ENCODE data around the gene SLC35E2B. TPM values are rescaled to one million over a fixed set of nuclear protein-coding genes. Genes with fewer than 3 reads are reported as not detected.
"Not testable (repeated sequence)": the region's sequence is repeated elsewhere in the genome, so short reads cannot be mapped to it uniquely, and the experiment has no call there.

Gene SLC35E2B
- total RNA-seq, 3 donors from 2014 or later (not counting 1 experiment from before 2014, with no cell fraction given) = 57.6 to 79.9 (median 61.8) TPM

DNA sequence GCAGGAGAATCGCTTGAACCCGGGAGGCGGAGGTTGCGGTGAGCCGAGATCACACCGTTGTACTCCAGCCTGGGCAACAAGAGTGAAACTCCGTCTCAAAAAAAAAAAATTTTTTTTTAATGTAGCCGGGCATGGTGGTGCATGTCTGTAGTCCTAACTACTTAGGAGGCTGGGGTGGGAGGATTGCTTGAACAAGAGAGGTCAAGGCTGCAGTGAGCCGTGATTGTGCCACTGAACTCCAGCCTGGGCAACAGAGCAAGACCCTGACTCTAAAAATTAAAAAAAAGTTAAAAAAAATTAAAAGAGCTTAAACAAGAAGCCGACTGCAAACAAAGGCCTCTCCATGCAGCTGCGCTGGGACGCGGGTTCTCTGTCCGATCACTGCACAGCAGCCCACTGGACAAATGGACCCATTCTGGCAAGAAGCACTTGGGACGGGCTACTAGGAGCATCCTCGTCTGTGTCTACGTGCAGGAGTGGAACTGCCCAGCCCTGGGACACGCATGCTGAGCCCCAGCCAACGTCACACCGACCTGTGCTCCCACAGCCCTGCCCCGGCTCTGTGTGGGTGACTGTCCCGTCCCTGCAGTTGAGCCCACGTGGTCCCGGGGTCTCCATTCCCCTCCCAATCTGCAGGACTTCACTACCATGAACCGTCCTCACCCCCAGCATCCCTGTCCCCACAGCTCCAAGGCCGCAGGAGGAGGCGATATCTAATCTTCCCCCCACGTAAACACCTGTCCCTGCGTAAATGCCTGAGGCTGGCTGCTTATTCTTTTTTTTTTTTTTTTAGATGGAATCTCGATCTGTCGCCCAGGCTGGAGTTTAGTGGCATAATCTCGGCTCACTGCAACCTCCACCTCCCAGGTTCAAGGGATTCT lies 12.3 kb downstream of the SLC35E2B start:
- ATAC-seq = no peak
- Mint-ChIP-seq H3K36me3 (no peaks in the 10 kb centered on the region), H3K27me3 (ENCODE audit: low read depth in 2 of 2) (no peaks in the 10 kb centered on the region), H3K4me1 (peaks cover 21 to 29% of the 10 kb centered on the region in 2 donors), H3K27ac (no peak overlapping the region), H3K4me3 (no peak overlapping the region), H3K9me3 (no peaks in the 10 kb centered on the region)
- Histone ChIP-seq H3K27ac (ENCODE audit: low read length) (no peak overlapping the region), H3K4me3 (ENCODE audit: low read length) (no peak overlapping the region), H3K27me3 (ENCODE audit: control insufficient read depth, insufficient read depth, low read length) (no peaks in the 10 kb centered on the region), H3K4me1 (ENCODE audit: control insufficient read depth, insufficient read depth, low read length) (peaks cover 26% of the 10 kb centered on the region), H3K36me3 (ENCODE audit: control insufficient read depth, insufficient read depth, low read length) (peaks cover 5% of the 10 kb centered on the region), H3K9me3 (ENCODE audit: control insufficient read depth, insufficient read depth, low read length) (no peaks in the 10 kb centered on the region)
- no peak for DNase-seq
- intact Hi-C loops (cut with micrococcal nuclease) = no loop called here
- 92% methylated on average over 32 of the region's 32 CpGs for WGBS (ENCODE audit: insufficient coverage)
- TF ChIP-seq, protein P1, sequence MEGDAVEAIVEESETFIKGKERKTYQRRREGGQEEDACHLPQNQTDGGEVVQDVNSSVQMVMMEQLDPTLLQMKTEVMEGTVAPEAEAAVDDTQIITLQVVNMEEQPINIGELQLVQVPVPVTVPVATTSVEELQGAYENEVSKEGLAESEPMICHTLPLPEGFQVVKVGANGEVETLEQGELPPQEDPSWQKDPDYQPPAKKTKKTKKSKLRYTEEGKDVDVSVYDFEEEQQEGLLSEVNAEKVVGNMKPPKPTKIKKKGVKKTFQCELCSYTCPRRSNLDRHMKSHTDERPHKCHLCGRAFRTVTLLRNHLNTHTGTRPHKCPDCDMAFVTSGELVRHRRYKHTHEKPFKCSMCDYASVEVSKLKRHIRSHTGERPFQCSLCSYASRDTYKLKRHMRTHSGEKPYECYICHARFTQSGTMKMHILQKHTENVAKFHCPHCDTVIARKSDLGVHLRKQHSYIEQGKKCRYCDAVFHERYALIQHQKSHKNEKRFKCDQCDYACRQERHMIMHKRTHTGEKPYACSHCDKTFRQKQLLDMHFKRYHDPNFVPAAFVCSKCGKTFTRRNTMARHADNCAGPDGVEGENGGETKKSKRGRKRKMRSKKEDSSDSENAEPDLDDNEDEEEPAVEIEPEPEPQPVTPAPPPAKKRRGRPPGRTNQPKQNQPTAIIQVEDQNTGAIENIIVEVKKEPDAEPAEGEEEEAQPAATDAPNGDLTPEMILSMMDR (IDR thresholded peaks at IDR 0.05) = no peak

DNA sequence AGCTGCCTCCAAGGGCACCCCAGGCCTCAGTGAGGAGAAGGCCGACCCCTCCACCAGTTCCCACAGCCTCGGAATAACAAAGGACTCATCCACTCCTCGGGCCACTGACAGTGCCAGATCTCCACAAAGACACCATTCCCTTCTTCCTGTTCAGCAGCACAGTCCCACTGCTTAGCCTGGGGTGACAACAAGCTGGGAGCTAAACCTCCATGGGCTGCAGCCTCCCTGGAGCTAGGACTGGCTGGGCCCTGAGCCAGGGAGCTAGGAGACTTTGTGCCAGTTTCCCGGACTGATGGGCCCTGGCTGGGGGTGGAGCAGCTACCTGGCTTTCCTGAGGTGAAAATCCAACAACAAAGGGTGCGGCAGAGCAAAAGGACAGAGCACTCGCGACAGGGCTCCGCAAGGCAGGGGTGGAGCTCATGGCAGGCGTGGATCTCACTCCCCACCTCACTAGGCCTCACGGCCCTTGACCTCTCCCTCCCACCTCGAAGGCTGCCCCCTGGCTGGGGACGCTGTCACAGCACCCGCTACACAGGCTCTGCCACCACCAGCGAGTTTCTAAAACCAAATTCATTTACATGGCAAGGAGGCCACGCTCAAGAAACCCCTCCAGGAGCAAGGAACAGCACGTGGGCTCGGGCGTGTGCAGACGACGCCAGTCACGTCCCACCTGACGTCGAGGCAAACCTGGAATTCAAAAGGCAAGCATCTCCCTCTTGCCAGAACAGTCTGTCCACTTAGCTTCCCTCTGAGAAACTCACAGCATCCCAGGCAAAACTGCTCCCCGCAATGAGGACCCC lies 13.8 kb downstream of the SLC35E2B start:
- 82% methylated on average over 24 of the region's 24 CpGs for WGBS (ENCODE audit: insufficient coverage)
- Mint-ChIP-seq H3K36me3 (no peaks in the 10 kb centered on the region), H3K9me3 (no peaks in the 10 kb centered on the region), H3K4me1 (peaks cover 21 to 28% of the 10 kb centered on the region in 2 donors), H3K4me3 (peak overlapping the region; percentile 88), H3K27ac (peak overlapping the region; percentile 94 to 95), H3K27me3 (ENCODE audit: low read depth in 2 of 2) (no peaks in the 10 kb centered on the region)
- Histone ChIP-seq H3K4me3 (ENCODE audit: low read length) (no peak overlapping the region), H3K27me3 (ENCODE audit: control insufficient read depth, insufficient read depth, low read length) (no peaks in the 10 kb centered on the region), H3K27ac (ENCODE audit: low read length) (peak overlapping the region; percentile 73), H3K4me1 (ENCODE audit: control insufficient read depth, insufficient read depth, low read length) (peaks cover 28% of the 10 kb centered on the region), H3K36me3 (ENCODE audit: control insufficient read depth, insufficient read depth, low read length) (peaks cover 5% of the 10 kb centered on the region), H3K9me3 (ENCODE audit: control insufficient read depth, insufficient read depth, low read length) (no peaks in the 10 kb centered on the region)
- intact Hi-C loops (cut with micrococcal nuclease) = loop anchor here (10.0 kb wide), 2 partner anchors 64 to 104 kb away; partner anchors contain the start of genes MIB2 and SSU72
- TF ChIP-seq, protein P1 (IDR thresholded peaks at IDR 0.05) = peak; percentile 59
- peak; percentile 71 to 83 (median 75) for ATAC-seq
- peak; percentile 48 to 62 for DNase-seq

DNA sequence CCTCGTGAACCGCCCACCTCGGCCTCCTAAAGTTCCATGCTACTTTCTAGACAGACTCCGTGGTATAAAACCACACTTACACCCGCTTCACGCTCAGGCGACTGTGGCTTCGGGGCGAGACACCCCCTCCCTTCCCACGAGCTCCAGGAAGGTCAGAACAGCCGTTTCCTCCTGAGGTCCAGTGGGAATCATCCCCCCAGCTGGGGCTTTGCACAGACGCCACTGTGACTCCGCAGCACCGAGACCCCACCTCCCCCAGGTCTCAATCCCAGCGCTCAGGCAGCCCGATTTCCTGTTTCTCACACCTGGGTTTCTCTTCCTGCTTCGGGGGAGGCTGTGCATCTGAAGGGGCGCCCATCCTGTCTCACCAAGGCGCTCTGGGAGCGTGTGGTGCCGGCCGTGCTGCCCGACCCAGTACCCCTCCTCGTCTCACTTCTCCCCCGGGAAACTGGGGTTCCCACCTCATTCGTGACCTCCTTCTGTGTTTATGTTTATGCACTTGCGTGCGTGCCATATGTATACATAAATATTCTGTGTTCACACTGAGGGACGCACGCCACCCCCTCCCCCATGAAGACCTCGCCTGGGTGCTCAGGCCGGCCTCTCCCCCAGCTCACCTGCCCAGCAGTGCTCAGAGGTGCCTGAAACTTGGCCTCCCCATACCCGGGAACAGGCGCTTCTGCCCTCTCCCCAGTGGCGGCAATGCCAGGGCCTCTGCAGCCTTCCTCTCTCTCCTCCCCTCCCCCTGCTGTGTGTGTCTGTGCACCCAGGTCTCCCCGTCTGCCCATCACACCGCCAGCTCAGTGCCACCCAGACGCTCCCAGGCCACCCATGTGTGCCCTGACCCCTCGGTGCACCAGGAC lies 14.6 kb downstream of the SLC35E2B start:
- Mint-ChIP-seq H3K27me3 (ENCODE audit: low read depth in 2 of 2) (no peaks in the 10 kb centered on the region), H3K27ac (peak overlapping the region; percentile 94 to 95), H3K4me3 (peak overlapping the region; percentile 88), H3K4me1 (peaks cover 21 to 22% of the 10 kb centered on the region in 2 donors), H3K9me3 (no peaks in the 10 kb centered on the region), H3K36me3 (no peaks in the 10 kb centered on the region)
- DNase-seq (peak; percentile 37 to 78), ATAC-seq (peak; percentile 53 to 68 (median 59))
- peaks cover 28% of the 10 kb centered on the region for H3K4me1 ChIP-seq (ENCODE audit: control insufficient read depth, insufficient read depth, low read length)
- H3K4me3 ChIP-seq (ENCODE audit: low read length) = peak overlapping the region; percentile 23
- WGBS (ENCODE audit: insufficient coverage) = 5% methylated on average over 39 of the region's 39 CpGs
- no peaks in the 10 kb centered on the region for H3K27me3 ChIP-seq (ENCODE audit: control insufficient read depth, insufficient read depth, low read length)
- H3K9me3 ChIP-seq (ENCODE audit: control insufficient read depth, insufficient read depth, low read length) = no peaks in the 10 kb centered on the region
- intact Hi-C loops (cut with micrococcal nuclease) = loop anchor here (10.0 kb wide), 2 partner anchors 63 to 103 kb away; partner anchors contain the start of genes MIB2 and SSU72
- TF ChIP-seq, protein P1 (IDR thresholded peaks at IDR 0.05) = no peak
- peaks cover 2% of the 10 kb centered on the region for H3K36me3 ChIP-seq (ENCODE audit: control insufficient read depth, insufficient read depth, low read length)
- peak overlapping the region; percentile 73 for H3K27ac ChIP-seq (ENCODE audit: low read length)

DNA sequence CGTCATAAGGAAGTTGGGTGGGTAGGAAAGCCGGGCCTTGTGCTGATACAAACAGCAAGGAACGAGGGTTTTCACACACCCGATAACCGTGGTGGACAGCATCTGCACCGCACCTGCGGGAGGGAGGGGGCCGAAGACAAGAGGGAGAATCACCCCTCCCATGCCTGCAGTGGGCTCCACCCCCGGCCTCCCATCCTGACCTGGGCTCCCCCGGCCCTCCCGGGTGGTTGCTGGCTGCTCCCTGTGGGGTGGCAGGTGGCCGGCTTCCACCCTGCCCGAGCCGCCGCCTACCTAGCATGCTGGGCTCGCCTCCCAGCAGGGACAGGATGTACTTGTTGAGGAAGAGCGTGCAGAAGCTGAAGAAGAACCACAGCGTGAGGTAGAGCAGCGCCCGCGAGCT lies 16.5 kb downstream of the SLC35E2B start:
- DNase-seq = peak in 1 of 2 donors; percentile 20
- H3K4me3 ChIP-seq (ENCODE audit: low read length); H3K9me3 Mint-ChIP-seq; H3K9me3 ChIP-seq (ENCODE audit: control insufficient read depth, insufficient read depth, low read length); H3K27ac Mint-ChIP-seq; H3K36me3 Mint-ChIP-seq; H3K27ac ChIP-seq (ENCODE audit: low read length); H3K4me3 Mint-ChIP-seq; ATAC-seq; H3K27me3 ChIP-seq (ENCODE audit: control insufficient read depth, insufficient read depth, low read length); H3K27me3 Mint-ChIP-seq (ENCODE audit: low read depth in 2 of 2): not testable (repeated sequence)
- peaks cover 28% of the 10 kb centered on the region for H3K4me1 ChIP-seq (ENCODE audit: control insufficient read depth, insufficient read depth, low read length)
- peaks cover 21 to 22% of the 10 kb centered on the region in 2 donors for H3K4me1 Mint-ChIP-seq
- WGBS (ENCODE audit: insufficient coverage) = 75% methylated on average over 6 of the region's 21 CpGs
- peaks cover 15% of the 10 kb centered on the region for H3K36me3 ChIP-seq (ENCODE audit: control insufficient read depth, insufficient read depth, low read length)
- intact Hi-C loops (cut with micrococcal nuclease) = loop anchor here (10.0 kb wide), 2 partner anchors 61 to 101 kb away; partner anchors contain the start of genes MIB2 and SSU72

DNA sequence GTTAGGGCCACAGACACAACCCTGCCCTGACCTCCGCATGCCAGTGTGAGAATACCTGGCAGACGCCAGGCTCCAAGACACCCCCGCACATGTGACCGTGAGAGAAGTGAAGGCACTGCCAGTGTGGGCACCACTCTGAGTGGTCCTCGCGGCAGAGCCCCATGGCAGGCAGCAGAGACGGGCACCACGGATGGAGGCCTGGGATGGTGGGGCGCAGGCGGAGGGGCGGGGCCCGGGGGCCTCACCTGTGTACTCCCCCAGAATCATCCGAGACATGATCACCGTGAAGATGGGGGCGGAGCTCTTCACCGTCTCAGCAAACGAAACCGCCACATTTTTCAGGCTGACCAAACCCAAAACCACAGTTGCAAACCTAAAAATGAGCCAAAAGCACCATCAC lies 17.4 kb downstream of the SLC35E2B start:
- H3K4me1 Mint-ChIP-seq = peaks cover 21 to 22% of the 10 kb centered on the region in 2 donors
- peaks cover 20% of the 10 kb centered on the region for H3K36me3 ChIP-seq (ENCODE audit: control insufficient read depth, insufficient read depth, low read length)
- H3K9me3 ChIP-seq (ENCODE audit: control insufficient read depth, insufficient read depth, low read length); H3K27ac ChIP-seq (ENCODE audit: low read length); ATAC-seq; H3K27me3 ChIP-seq (ENCODE audit: control insufficient read depth, insufficient read depth, low read length); H3K36me3 Mint-ChIP-seq; H3K4me3 Mint-ChIP-seq; H3K27ac Mint-ChIP-seq; H3K9me3 Mint-ChIP-seq; H3K4me3 ChIP-seq (ENCODE audit: low read length); H3K27me3 Mint-ChIP-seq (ENCODE audit: low read depth in 2 of 2); DNase-seq: not testable (repeated sequence)
- WGBS (ENCODE audit: insufficient coverage) = 48% methylated on average over 3 of the region's 18 CpGs
- intact Hi-C loops (cut with micrococcal nuclease) = loop anchor here (10.0 kb wide), 2 partner anchors 60 to 100 kb away; partner anchors contain the start of genes MIB2 and SSU72
- H3K4me1 ChIP-seq (ENCODE audit: control insufficient read depth, insufficient read depth, low read length) = peaks cover 28% of the 10 kb centered on the region

All from natural killer cell (primary cell).